Measurements from ENCODE around the gene GALNT9. TPM values are rescaled to one million over a fixed set of nuclear protein-coding genes. Genes with fewer than 3 reads are reported as not detected.

The GALNT9 gene
- total RNA-seq, 4 donors from 2014 or later, result 10.9 to 52.7 (median 36.7) TPM; not detected in 1

- TF ChIP-seq CTCF (IDR thresholded peaks at IDR 0.05), result no peak
- ATAC-seq (ENCODE audit: low FRiP score) (no peak), DNase-seq (ENCODE audit: low spot score) (no peak)
These were observed 119.0 kb downstream of the GALNT9 start for GRCh38 chr12:132210223-132211055.

DNA sequence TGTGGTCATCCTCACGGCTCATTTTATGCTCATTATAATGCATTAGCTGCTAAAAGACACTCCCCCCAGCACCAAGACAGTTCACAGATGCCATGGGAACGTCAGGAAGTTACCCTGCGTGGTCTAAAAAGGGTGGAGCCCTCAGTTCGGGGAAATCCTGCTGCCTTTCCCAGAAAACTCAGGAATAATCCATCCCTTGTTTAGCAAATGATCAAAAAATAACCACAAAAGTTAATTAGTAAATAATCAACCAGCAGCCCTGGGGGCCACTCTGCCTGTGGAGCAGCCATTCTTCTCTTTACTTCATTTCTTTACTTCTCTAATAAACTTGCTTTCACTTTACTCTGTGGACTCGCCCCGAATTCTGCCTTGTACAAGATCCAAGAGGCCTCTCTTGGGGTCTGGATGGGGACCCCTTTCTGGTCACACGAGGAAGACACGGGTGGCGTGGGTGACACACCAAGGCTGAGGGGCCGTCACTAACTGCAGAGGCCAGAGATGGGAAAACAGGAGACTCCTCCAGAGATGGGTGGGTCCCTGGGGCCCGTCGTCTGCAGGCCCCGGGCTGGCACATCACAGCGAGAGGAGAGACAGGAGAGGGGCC is 119.7 kb downstream of the GALNT9 start:
- ATAC-seq (ENCODE audit: low FRiP score) (no peak), DNase-seq (ENCODE audit: low spot score) (no peak)
- no peak for TF ChIP-seq CTCF (IDR thresholded peaks at IDR 0.05)

GRCh38 chr12:132208153-132208823 is 121.1 kb downstream of the GALNT9 start:
- no peak for DNase-seq (ENCODE audit: low spot score)
- no peak for ATAC-seq (ENCODE audit: low FRiP score)
- TF ChIP-seq CTCF (IDR thresholded peaks at IDR 0.05), result no peak

- ATAC-seq (ENCODE audit: low FRiP score), result no peak
- TF ChIP-seq CTCF (IDR thresholded peaks at IDR 0.05), result no peak
- no peak for DNase-seq (ENCODE audit: low spot score)
These were observed 122.2 kb downstream of the GALNT9 start for GRCh38 chr12:132207083-132207775.

DNA sequence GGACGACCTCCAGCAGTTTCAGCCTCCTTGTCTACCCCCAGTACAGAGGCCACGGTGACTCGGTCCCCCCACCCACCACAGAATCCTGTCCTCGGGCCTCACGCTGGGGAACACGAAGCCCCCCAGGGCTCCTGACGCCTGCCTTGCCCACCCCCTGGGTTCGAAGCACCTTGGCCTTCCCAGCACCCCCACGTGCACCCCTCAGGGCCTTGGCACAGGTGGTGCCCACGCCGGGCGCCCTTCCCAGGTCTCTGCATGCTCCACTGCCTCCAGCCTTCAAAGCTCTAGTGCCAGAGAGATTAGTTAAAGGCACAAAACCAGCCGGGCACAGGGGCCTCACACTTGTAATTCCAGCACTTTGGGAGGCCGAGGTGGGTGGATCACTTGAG is 123.3 kb downstream of the GALNT9 start:
- ATAC-seq (ENCODE audit: low FRiP score) (no peak), DNase-seq (ENCODE audit: low spot score) (no peak)
- no peak for TF ChIP-seq CTCF (IDR thresholded peaks at IDR 0.05)

DNA sequence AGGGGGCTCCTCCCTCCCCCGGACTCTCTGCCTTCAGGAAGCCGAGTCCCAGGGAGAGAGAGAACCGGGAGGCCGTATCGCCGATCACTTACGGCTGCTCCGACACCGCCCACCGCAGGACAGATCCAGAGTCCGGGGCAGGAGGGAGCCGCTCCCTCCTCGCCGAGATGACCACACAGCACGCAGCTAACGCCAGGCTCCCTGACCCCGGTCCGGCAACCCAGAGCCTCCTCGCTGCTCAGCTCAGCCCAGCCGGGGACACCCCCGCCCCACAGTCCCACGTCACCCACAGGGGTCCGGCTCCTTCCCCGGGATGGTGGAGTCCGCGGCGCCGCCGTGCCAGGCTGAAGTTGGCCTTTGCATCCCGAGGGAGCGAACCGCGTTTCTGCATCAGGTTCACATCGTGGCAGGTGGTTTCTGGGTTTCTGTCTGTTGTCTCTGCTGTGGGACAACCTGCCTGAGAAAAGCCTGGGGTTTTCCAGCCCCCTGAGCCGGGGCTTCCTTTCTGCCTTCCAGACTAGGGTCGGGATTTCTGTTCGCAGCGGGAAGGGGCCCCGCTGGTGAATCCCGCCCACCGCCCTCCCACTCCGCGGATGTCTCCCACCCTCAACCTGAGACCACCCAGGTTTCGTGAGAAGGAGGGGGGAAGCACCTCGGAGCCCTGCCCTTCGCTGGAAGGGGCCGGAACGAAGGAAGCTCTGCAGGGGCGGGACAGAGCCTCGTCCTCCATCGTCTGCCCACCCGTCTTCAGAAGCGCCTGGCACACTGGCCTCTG is 123.9 kb downstream of the GALNT9 start:
- no peak for TF ChIP-seq CTCF (IDR thresholded peaks at IDR 0.05)
- ATAC-seq (ENCODE audit: low FRiP score) (no peak), DNase-seq (ENCODE audit: low spot score) (no peak)

All from omental fat pad (tissue), 4 donors.